NB4 (cell line): ENCODE results near the gene AMBP.

Experiments used
- DNase-seq: peaks from one replicate; pipeline ENCODE4 v3.0.0; 2010; ENCODE audit warnings: low read depth
- H3K4me3 ChIP-seq: one replicate; pipeline ENCODE4 v1.5.1; 2011; ENCODE audit warnings: mild to moderate bottlenecking, low read depth, low read length, moderate library complexity
- CTCF ChIP-seq: IDR thresholded peaks from one replicate; pipeline ENCODE4 v1.5.1; 2012; ENCODE audit warnings: low read depth, low read length
- MYC ChIP-seq: IDR thresholded peaks from 2 replicates; pipeline ENCODE4 v1.6.1; 2011; ENCODE audit warnings: low read depth, low read length
- POLR2A ChIP-seq: IDR thresholded peaks from 2 replicates; pipeline ENCODE4 v1.6.1; 2011; ENCODE audit warnings: mild to moderate bottlenecking; ENCODE audit not compliant: insufficient read length; ENCODE audit errors: extremely low read depth
- TF ChIP-seq, protein P1 (sequence below): IDR thresholded peaks from 2 replicates; pipeline ENCODE4 v1.6.1; 2011; ENCODE audit warnings: low read depth, low read length

Gene AMBP

DNA sequence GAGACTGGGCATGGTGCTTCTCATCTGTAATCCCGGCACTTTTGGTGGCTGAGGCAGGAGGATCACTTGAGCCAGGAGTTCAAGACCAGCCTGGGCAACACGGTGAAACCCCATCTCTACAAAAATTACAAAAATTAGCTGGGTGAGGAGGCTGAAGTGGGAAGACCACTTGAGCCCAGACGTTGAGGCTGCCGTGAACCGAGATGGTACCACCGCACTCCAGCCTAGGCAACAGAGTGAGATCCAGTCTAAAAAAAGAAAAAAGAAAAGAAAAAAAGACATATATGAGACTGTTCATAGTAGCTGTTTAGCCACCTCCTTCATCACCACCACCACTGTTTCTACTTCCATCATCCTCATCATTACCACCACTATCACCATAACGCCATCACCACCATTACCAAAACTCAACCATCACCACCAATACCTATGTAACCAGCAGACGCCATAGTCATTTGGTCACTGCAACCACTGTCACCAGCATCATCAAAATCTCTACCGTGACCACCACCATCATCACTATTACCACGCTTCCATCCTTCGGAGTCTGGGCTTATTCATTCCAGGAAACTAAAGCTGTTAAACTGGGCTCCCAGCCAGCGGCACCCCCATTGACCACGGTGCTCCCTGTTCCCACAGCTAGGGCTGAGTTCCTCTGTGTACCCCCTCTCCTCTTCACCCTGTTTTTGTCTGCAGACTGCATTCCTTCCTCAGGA is 29.3 kb upstream of the AMBP start:
- H3K4me3 ChIP-seq: no peak overlapping the region
- DNase-seq: no peak
- TF ChIP-seq MYC: no peak

GRCh38 chr9:114105236-114105635 is 27.1 kb upstream of the AMBP start:
- H3K4me3 ChIP-seq: no peak overlapping the region
- TF ChIP-seq, protein P1, sequence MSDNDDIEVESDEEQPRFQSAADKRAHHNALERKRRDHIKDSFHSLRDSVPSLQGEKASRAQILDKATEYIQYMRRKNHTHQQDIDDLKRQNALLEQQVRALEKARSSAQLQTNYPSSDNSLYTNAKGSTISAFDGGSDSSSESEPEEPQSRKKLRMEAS: no peak
- TF ChIP-seq MYC (no peak), POLR2A (no peak), CTCF (no peak)
- DNase-seq: no peak

GRCh38 chr9:114102484-114102883 is 24.4 kb upstream of the AMBP start:
- no peak overlapping the region for H3K4me3 ChIP-seq
- TF ChIP-seq CTCF: no peak
- no peak for TF ChIP-seq MYC
- TF ChIP-seq, protein P1: no peak
- no peak for TF ChIP-seq POLR2A
- DNase-seq: no peak

DNA sequence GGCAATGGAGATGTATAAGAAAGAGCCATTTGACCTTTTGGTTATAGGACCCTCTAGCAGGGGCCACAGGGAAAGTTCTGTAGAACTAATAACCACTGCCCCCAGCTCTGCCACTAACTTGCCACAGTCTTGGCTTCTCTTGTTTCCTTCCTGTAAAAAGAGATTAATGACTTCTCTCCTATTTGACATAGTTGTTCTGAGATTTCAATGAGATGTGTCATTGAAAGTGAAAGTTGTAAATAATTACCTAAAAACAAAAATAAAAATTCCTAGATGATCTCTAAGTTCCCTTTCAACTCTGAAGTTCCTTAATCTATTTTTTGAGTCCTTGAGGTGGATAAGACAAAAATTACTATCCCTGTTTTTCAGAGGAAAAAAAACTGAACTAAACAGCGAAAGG is 22.4 kb upstream of the AMBP start:
- no peak for TF ChIP-seq POLR2A
- TF ChIP-seq, protein P1: no peak
- TF ChIP-seq MYC: no peak
- no peak for TF ChIP-seq CTCF
- H3K4me3 ChIP-seq: no peak overlapping the region
- DNase-seq: no peak

DNA sequence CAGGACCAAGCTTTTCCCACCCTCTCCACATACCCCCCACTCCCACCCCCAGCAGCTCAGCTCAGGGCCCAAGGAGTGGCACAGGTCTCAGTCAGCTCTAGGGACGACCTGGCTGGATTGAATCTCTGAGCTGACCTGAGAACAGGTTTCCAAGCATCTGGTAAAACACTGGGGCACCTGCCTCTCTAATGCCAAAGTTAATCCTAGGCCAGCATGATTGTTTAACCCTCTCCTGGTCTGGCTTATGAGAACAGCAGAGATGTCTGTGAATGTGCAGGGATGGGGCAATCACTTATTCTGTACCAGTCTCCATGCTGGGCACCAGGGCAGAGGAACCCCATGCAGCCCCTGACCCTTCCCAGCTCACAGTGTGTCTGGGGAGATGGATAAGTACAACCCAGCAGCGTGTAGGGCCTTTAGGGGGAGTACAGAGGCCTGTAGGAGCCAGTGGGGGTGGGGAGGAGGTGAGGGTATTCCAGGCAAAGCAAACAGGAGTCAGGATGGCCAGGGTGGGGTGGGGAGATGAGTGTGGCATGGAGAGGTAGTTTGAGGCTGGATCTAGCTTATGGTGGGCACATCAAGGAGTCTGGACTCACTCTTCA is 21.7 kb upstream of the AMBP start:
- DNase-seq: no peak
- TF ChIP-seq POLR2A: no peak
- TF ChIP-seq, protein P1: no peak
- TF ChIP-seq MYC: no peak
- TF ChIP-seq CTCF: no peak
- H3K4me3 ChIP-seq: no peak overlapping the region

GRCh38 chr9:114098936-114099668 is 21.0 kb upstream of the AMBP start, which contains the start of gene KIF12:
Gene KIF12, minus strand, starts transcription at chr9:114099292. Its CDS starts 16 bp downstream, at chr9:114099276.
- no peak within 1 kb of the TSS for H3K4me3 ChIP-seq
- DNase-seq: no peak
- TF ChIP-seq POLR2A (no peak), MYC (no peak), CTCF (no peak)
- TF ChIP-seq, protein P1: no peak
